Nephron progenitor cell (in vitro differentiated cells): Measurements from ENCODE around the gene PTPN20.

Source experiments
- DNase-seq: peaks from one replicate; pipeline ENCODE4 v3.0.0; 2021
- H3K27ac Mint-ChIP-seq: 2 replicates; pipeline ENCODE4 v1.8.0; 2021; ENCODE audit warnings: mild to moderate bottlenecking, moderate library complexity, mixed read lengths
- H3K27me3 Mint-ChIP-seq: 2 replicates; pipeline ENCODE4 v1.8.0; 2021; ENCODE audit warnings: mild to moderate bottlenecking, low read depth, mixed read lengths; ENCODE audit not compliant: poor library complexity
- H3K36me3 Mint-ChIP-seq: 2 replicates; pipeline ENCODE4 v1.8.0; 2021; ENCODE audit warnings: low read depth, mixed read lengths
- H3K4me1 Mint-ChIP-seq: 2 replicates; pipeline ENCODE4 v1.8.0; 2021; ENCODE audit warnings: mixed read lengths
- H3K4me3 Mint-ChIP-seq: 2 replicates; pipeline ENCODE4 v1.8.0; 2021; ENCODE audit warnings: mild to moderate bottlenecking, moderate library complexity, mixed read lengths
- H3K9me3 Mint-ChIP-seq: 2 replicates; pipeline ENCODE4 v1.8.0; 2021; ENCODE audit warnings: mild to moderate bottlenecking, moderate library complexity, mixed read lengths
- CTCF ChIP-seq: fragments of 200-600 bp; sonication (generic); IDR thresholded peaks from 2 replicates; pipeline ENCODE4 v1.5.0; 2021; ENCODE audit warnings: antibody characterized with exemption

The PTPN20 gene

GRCh38 chr10:47047127-47047504 is 135.9 kb downstream of the PTPN20 start:
- H3K27ac Mint-ChIP-seq: no peak overlapping the region

GRCh38 chr10:47047577-47048525 is 136.6 kb downstream of the PTPN20 start:
- TF ChIP-seq CTCF: peak; percentile 95

More at GRCh38 chr10:47047127-47047504, 135.9 kb downstream of the PTPN20 start:
- TF ChIP-seq CTCF: no peak
- H3K4me1 Mint-ChIP-seq: peaks cover 39% of the 10 kb centered on the region
- H3K27me3 Mint-ChIP-seq: peaks cover 4% of the 10 kb centered on the region
- H3K9me3 Mint-ChIP-seq: no peaks in the 10 kb centered on the region
- DNase-seq: no peak
- no peaks in the 10 kb centered on the region for H3K36me3 Mint-ChIP-seq
- H3K4me3 Mint-ChIP-seq: no peak overlapping the region

GRCh38 chr10:47048526-47048905 is 137.3 kb downstream of the PTPN20 start:
- DNase-seq: no peak
- TF ChIP-seq CTCF: no peak
- Mint-ChIP-seq H3K4me3 (no peak overlapping the region), H3K36me3 (no peaks in the 10 kb centered on the region), H3K27ac (no peak overlapping the region), H3K4me1 (peaks cover 48% of the 10 kb centered on the region), H3K9me3 (no peaks in the 10 kb centered on the region), H3K27me3 (peaks cover 4% of the 10 kb centered on the region)

More at GRCh38 chr10:47047577-47048525, 136.6 kb downstream of the PTPN20 start:
- Mint-ChIP-seq H3K36me3 (no peaks in the 10 kb centered on the region), H3K4me1 (peaks cover 42% of the 10 kb centered on the region), H3K27me3 (peaks cover 4% of the 10 kb centered on the region), H3K9me3 (no peaks in the 10 kb centered on the region), H3K4me3 (no peak overlapping the region), H3K27ac (no peak overlapping the region)
- DNase-seq: peak; percentile 89

GRCh38 chr10:47049056-47049851 is 138.0 kb downstream of the PTPN20 start:
- peaks cover 48% of the 10 kb centered on the region for H3K4me1 Mint-ChIP-seq
- H3K27ac Mint-ChIP-seq: no peak overlapping the region
- no peaks in the 10 kb centered on the region for H3K36me3 Mint-ChIP-seq
- no peak for DNase-seq
- peaks cover 4% of the 10 kb centered on the region for H3K27me3 Mint-ChIP-seq
- H3K4me3 Mint-ChIP-seq: no peak overlapping the region
- H3K9me3 Mint-ChIP-seq: no peaks in the 10 kb centered on the region
- TF ChIP-seq CTCF: no peak

GRCh38 chr10:47049906-47050305 is 138.7 kb downstream of the PTPN20 start:
- Mint-ChIP-seq H3K27me3 (peaks cover 4% of the 10 kb centered on the region), H3K36me3 (no peaks in the 10 kb centered on the region), H3K9me3 (no peaks in the 10 kb centered on the region), H3K4me3 (no peak overlapping the region), H3K27ac (no peak overlapping the region), H3K4me1 (peaks cover 48% of the 10 kb centered on the region)
- no peak for TF ChIP-seq CTCF
- no peak for DNase-seq
